K562 (cell line): ENCODE data around the gene MEGF10. TPM values are rescaled to one million over a fixed set of nuclear protein-coding genes. Genes with fewer than 3 reads are reported as not detected.

Source experiments
- ATAC-seq: fragments of 200-7000 bp; cut with Tn5 transposase; 3 replicates; pipeline ENCODE4 v1.9.1; 2020; ENCODE audit warnings: moderate library complexity
- BruUV-seq: library from RNA; stranded (reverse); fragments of 400-500 nt; replicated peaks from 2 replicates; lab custom pipeline; 2021; lab: Mats Ljungman, UMichigan
- CTCF ChIA-PET: fragments of 300-600 bp; formaldehyde crosslinking; extraction: SDS; loops from one replicate; lab custom pipeline; 2021; ENCODE audit warnings: low intra/inter-chr PET ratio; lab: Yijun Ruan, JAX
- POLR2A ChIA-PET: fragments of 300-600, 350-650 bp; sonication (Branson Sonifier 250); formaldehyde crosslinking; extraction: SDS; loops from one replicate; lab custom pipeline; 2021; ENCODE audit warnings: antibody characterized with exemption, inconsistent platforms; lab: Yijun Ruan, JAX
- DNase-seq, 4 experiments: peaks; one replicate each; pipeline versions ENCODE4 v3.0.0 to v3.0.0-alpha.2; 2011 to 2018; ENCODE audit warnings: low spot score in 3 of 4, mixed read lengths in 3 of 4; ENCODE audit errors: extremely low read depth in 1 of 4
- FAIRE-seq: peaks from 2 replicates; lab custom pipeline; 2011; peaks lifted over from hg19 to GRCh38; lab: Jason Lieb, UNC
- H2AFZ ChIP-seq: 2 replicates; pipeline ENCODE4 v1.6.0; 2011; ENCODE audit warnings: low read depth, low read length, control low read depth, inconsistent platforms
- H3K27ac ChIP-seq: fragments of 200-600 bp; 3 replicates; pipeline ENCODE4 v1.8.0; 2011; ENCODE audit warnings: low read depth, mild to moderate bottlenecking, control low read depth, inconsistent platforms, low read length, moderate library complexity, mixed read lengths; ENCODE audit errors: extremely low read depth
- H3K27me3 ChIP-seq, 2 experiments: fragments of 300-600 bp in 1 of 2; 2 replicates in 1 of 2; 3 replicates in 1 of 2; pipeline versions ENCODE4 v1.6.0 to v1.8.0; 2011; ENCODE audit warnings: inconsistent platforms in 2 of 2, low read length in 2 of 2, mild to moderate bottlenecking in 1 of 2, mixed read lengths in 1 of 2, moderate library complexity in 1 of 2; ENCODE audit not compliant: control insufficient read depth in 2 of 2, insufficient read depth in 2 of 2
- H3K36me3 ChIP-seq: fragments of 300-600 bp; 3 replicates; pipeline ENCODE4 v1.8.0; 2011; ENCODE audit warnings: mild to moderate bottlenecking, low read length, inconsistent platforms; ENCODE audit not compliant: control insufficient read depth, insufficient read depth
- H3K4me1 ChIP-seq, 2 experiments: fragments of 200-600 bp in 1 of 2; replicated peaks in 1 of 2; 2 replicates in 1 of 2; 3 replicates in 1 of 2; pipeline versions ENCODE4 v1.5.1 to v1.8.0; 2011; ENCODE audit warnings: inconsistent platforms in 2 of 2, low read length in 2 of 2, mild to moderate bottlenecking in 1 of 2, mixed read lengths in 1 of 2, moderate library complexity in 1 of 2; ENCODE audit not compliant: control insufficient read depth in 2 of 2, insufficient read depth in 2 of 2
- H3K4me2 ChIP-seq: 2 replicates; pipeline ENCODE4 v1.6.1; 2011; ENCODE audit warnings: low read length, control low read depth, inconsistent platforms, mixed read lengths; ENCODE audit not compliant: insufficient read depth
- H3K4me3 ChIP-seq: fragments of 200-600 bp; sonication (generic), shearing (Covaris generic); 2 replicates; pipeline ENCODE4 v1.5.1; 2016; ENCODE audit warnings: control low read depth, inconsistent platforms
- H3K79me2 ChIP-seq: fragments of 200-600 bp; 3 replicates; pipeline ENCODE4 v1.8.0; 2011; ENCODE audit warnings: low read length, inconsistent platforms; ENCODE audit not compliant: control insufficient read depth, insufficient read depth
- H3K9ac ChIP-seq, 2 experiments: 2 replicates each; pipeline versions ENCODE4 v1.6.0 to v1.6.1; 2011; ENCODE audit warnings: low read depth in 2 of 2, low read length in 2 of 2, control low read depth in 1 of 2, inconsistent platforms in 1 of 2, mild to moderate bottlenecking in 1 of 2, mixed read lengths in 1 of 2; ENCODE audit not compliant: insufficient read depth in 1 of 2
- H3K9me1 ChIP-seq: one replicate; pipeline ENCODE4 v1.6.0; 2011; ENCODE audit warnings: inconsistent platforms, mild to moderate bottlenecking, low read length, moderate library complexity; ENCODE audit not compliant: control insufficient read depth, insufficient read depth
- H3K9me3 ChIP-seq: replicated peaks from 2 replicates; pipeline ENCODE4 v1.5.1; 2011; ENCODE audit warnings: low read depth, low read length, inconsistent platforms; ENCODE audit not compliant: control insufficient read depth, insufficient read depth
- H4K20me1 ChIP-seq: replicated peaks from 2 replicates; pipeline ENCODE4 v1.6.1; 2011; ENCODE audit warnings: low read length, inconsistent platforms, mixed read lengths; ENCODE audit not compliant: control insufficient read depth, insufficient read depth
- CBFA2T2 ChIP-seq: fragments of 450-650 bp; conservative IDR thresholded peaks from 2 replicates; pipeline ENCODE4 v1.6.1; 2017; ENCODE audit warnings: mild to moderate bottlenecking
- DNMT1 ChIP-seq: fragments of 450-650 bp; IDR thresholded peaks from 2 replicates; pipeline ENCODE4 v1.6.1; 2016; ENCODE audit warnings: antibody characterized with exemption, mild to moderate bottlenecking
- GABPB1 ChIP-seq: sonication (generic); formaldehyde crosslinking; IDR thresholded peaks from 2 replicates; pipeline ENCODE4 v1.8.0; 2022; ENCODE audit warnings: mild to moderate bottlenecking, missing genetic modification reagents
- ILF3 ChIP-seq: fragments of 450-650 bp; IDR thresholded peaks from 2 replicates; pipeline ENCODE4 v1.6.1; 2018; ENCODE audit warnings: antibody characterized with exemption, mild to moderate bottlenecking, moderate library complexity, borderline replicate concordance
- ILK ChIP-seq: fragments of 450-650 bp; IDR thresholded peaks from 2 replicates; pipeline ENCODE4 v1.6.1; 2016; ENCODE audit warnings: missing genetic modification characterization, low read depth, mild to moderate bottlenecking, missing compliant biosample characterization, moderate library complexity, borderline replicate concordance
- RFX7 ChIP-seq: fragments of 250-450 bp; sonication (Bioruptor Pico); IDR thresholded peaks from 2 replicates; pipeline ENCODE4 v1.5.1; 2021; ENCODE audit warnings: mild to moderate bottlenecking
- SAP30 ChIP-seq: fragments of 200-600 bp; sonication (generic); IDR thresholded peaks from 2 replicates; pipeline ENCODE4 v1.6.1; 2012; ENCODE audit warnings: borderline replicate concordance, low read depth, mild to moderate bottlenecking, moderate library complexity, low read length, control low read depth, inconsistent platforms; ENCODE audit not compliant: insufficient read depth, poor library complexity, severe bottlenecking
- SP1 ChIP-seq: sonication (generic); formaldehyde crosslinking; IDR thresholded peaks from 2 replicates; pipeline ENCODE4 v1.8.1; 2022; ENCODE audit warnings: mild to moderate bottlenecking, missing genetic modification reagents
- TAF9B ChIP-seq: fragments of 450-650 bp; IDR thresholded peaks from 2 replicates; pipeline ENCODE4 v1.6.1; 2018; ENCODE audit warnings: mild to moderate bottlenecking; ENCODE audit not compliant: partially characterized antibody
- TCFL5 ChIP-seq: fragments of 250-450 bp; sonication (Bioruptor Pico); conservative IDR thresholded peaks from 2 replicates; pipeline ENCODE4 v1.6.1; 2021; ENCODE audit warnings: mild to moderate bottlenecking, moderate library complexity, matching md5 sums
- TRIM25 ChIP-seq: fragments of 450-650 bp; IDR thresholded peaks from 2 replicates; pipeline ENCODE4 v1.7.0; 2016; ENCODE audit warnings: borderline replicate concordance
- ZKSCAN3 ChIP-seq: fragments of 250-450 bp; sonication (Bioruptor Pico); IDR thresholded peaks from 2 replicates; pipeline ENCODE4 v1.4.0; 2020
- ZNF584 ChIP-seq: fragments of 200-800 bp; sonication (Bioruptor generic); IDR thresholded peaks from 2 replicates; pipeline ENCODE4 v1.6.1; 2016; ENCODE audit warnings: low read depth, mild to moderate bottlenecking, missing genetic modification characterization, missing compliant biosample characterization
- ZNF695 ChIP-seq: fragments of 450-650 bp; formaldehyde crosslinking; IDR thresholded peaks from 2 replicates; pipeline ENCODE4 v1.4.0; 2020; ENCODE audit warnings: mild to moderate bottlenecking, moderate library complexity
- ZNF79 ChIP-seq: fragments of 250-450 bp; sonication (Bioruptor Pico); IDR thresholded peaks from 2 replicates; pipeline ENCODE4 v1.4.0; 2020; ENCODE audit warnings: low read depth, mild to moderate bottlenecking, moderate library complexity
- WGBS: fragments of 100-300 bp; shearing (Covaris generic); methylation state at CpG from one replicate; pipeline ENCODE4 v1.1.6; 2016; ENCODE audit warnings: low coverage, mixed read lengths; ENCODE audit not compliant: insufficient coverage; ENCODE audit errors: missing lambda C conversion rate; 5-methylcytosine and 5-hydroxymethylcytosine counted together
- in situ Hi-C: fragments of 300-500 bp; cut with MboI; formaldehyde crosslinking; loops from 4 replicates; pipeline ENCODE4 v1.15.0; 2018; ENCODE audit warnings: inconsistent platforms, mixed read lengths
- intact Hi-C: fragments of 100-400 bp; cut with micrococcal nuclease; formaldehyde crosslinking; loops from 2 replicates; pipeline ENCODE4 v1.14.2; 2022
- polyA plus RNA-seq, 8 experiments: library from polyadenylated mRNA; depleted of rRNA in 4 of 8; stranded (reverse) in 5 of 8; unstranded in 3 of 8; fragments of >200 nt; fragmentation: Nextera tagmentation in 2 of 8; fragmentation: Illumina TruSeq in 1 of 8; extraction: Ambion mirVana in 2 of 8; extraction: Trizol in 1 of 8; gene quantifications; 2 replicates each; pipeline versions ENCODE4 v1.2.1 to v1.2.3, GENCODE V29; 2011 to 2014; ENCODE audit warnings: inconsistent platforms in 1 of 8, missing spikeins in 1 of 8
- total RNA-seq, 7 experiments: library from RNA; depleted of rRNA in 6 of 7; stranded (reverse); fragments of >200 nt in 6 of 7; fragmentation: Illumina TruSeq in 2 of 7; extraction: Trizol in 2 of 7; gene quantifications; 2 replicates each; pipeline versions ENCODE4 v1.2.1 to v1.2.3, GENCODE V29; 2011 to 2021; ENCODE audit warnings: low replicate concordance in 1 of 7
- TF ChIP-seq, protein P1 (sequence below): fragments of 250-450 bp; sonication (Bioruptor Pico); IDR thresholded peaks from 2 replicates; pipeline ENCODE4 v1.8.0; 2022; ENCODE audit warnings: moderate library complexity, mild to moderate bottlenecking, inconsistent platforms

MEGF10 gene
- total and polyA plus RNA-seq, 9 of the 15 experiments (the other 6 are each of a cell fraction or from before 2014, with no cell fraction given) = 0.07 TPM; not detected in 8

DNA sequence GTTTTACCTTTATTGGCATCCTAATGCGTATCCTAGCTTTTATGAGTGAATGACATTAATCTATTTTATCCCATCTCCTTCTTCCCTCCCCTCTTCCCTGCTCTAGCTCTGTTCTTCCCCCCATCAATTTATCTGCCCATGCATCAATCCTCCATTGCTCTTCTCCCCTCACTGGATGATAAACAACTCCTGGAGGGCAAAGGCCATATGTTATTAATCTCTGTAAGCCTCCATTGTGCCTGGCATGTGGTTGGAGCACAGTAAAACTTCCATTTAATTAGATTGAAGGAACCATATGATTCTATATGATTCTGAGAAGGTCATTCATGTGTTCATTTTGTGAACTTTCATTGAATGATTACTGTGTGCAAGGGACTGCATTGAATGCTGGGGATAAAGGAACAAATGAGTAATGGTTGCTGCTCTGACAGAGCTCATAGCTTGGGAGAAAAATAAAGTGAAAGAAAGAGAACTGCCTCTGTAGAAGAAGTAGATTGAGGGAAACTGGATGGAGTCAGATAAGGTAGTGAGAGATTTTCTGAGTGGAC is 85.0 kb downstream of the MEGF10 start:
- no peaks in the 10 kb centered on the region for H3K9me3 ChIP-seq
- H3K79me2 ChIP-seq = no peaks in the 10 kb centered on the region
- TF ChIP-seq ZNF695 (CRISPR knock-in tag) = no peak
- TF ChIP-seq ILF3 = no peak
- no peak for TF ChIP-seq CBFA2T2
- TF ChIP-seq SAP30 = no peak
- TF ChIP-seq DNMT1 = no peak
- no peak for TF ChIP-seq TCFL5 (CRISPR knock-in tag)
- no peak for ATAC-seq
- no peaks in the 10 kb centered on the region for H3K9me1 ChIP-seq
- POLR2A ChIA-PET = no interaction called here
- no peak overlapping the region for H3K27ac ChIP-seq
- CTCF ChIA-PET = interaction anchor here (0.6 kb wide), 1 partner anchor 831 kb away, joined by 3 read pairs; no protein-coding TSS in a partner anchor
- WGBS = 0% methylated on average over 1 of the region's 1 CpG
- H3K4me1 ChIP-seq = no peaks in the 10 kb centered on the region
- 0 out of 5 replicates have a peak, but pooled peaks cover 0 to 3% of the 10 kb centered on the region in 2 experiments for H3K27me3 ChIP-seq
- intact Hi-C loops = no loop called here
- H3K4me3 ChIP-seq = no peak overlapping the region
- no peak for FAIRE-seq
- in situ Hi-C loops = no loop called here
- H4K20me1 ChIP-seq = no peaks in the 10 kb centered on the region
- no peak overlapping the region for H2AFZ ChIP-seq
- no peak for DNase-seq
- no peaks in the 10 kb centered on the region for H3K36me3 ChIP-seq
- no TSS peak for BruUV-seq
- no peak overlapping the region for H3K4me2 ChIP-seq
- no peak overlapping the region for H3K9ac ChIP-seq

DNA sequence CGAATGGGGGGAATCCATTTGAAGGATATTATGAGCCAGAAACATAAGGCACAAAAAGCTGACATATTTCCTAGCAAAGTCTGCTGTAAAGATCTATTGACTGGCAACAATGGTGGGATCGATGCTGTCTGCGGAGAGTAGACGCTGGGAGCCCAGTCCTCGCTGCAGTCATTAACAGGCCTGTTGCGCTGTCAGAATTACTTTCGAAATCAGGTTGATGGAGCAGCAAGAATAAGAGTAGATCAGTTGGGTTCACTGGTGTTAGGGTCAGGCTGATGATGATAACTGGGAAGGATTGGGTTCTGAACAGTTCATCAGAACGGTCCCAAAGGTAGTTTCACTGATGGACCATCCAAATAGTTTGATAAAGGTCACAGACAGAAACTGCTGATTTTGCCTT is 87.1 kb downstream of the MEGF10 start:
- no peaks in the 10 kb centered on the region for H3K9me3 ChIP-seq
- H2AFZ ChIP-seq = no peak overlapping the region
- H3K9me1 ChIP-seq = no peaks in the 10 kb centered on the region
- no peaks in the 10 kb centered on the region for H3K79me2 ChIP-seq
- H3K27me3 ChIP-seq = 0 out of 5 replicates have a peak, but pooled peaks cover 0 to 3% of the 10 kb centered on the region in 2 experiments
- H3K27ac ChIP-seq = no peak overlapping the region
- intact Hi-C loops = no loop called here
- no peaks in the 10 kb centered on the region for H3K36me3 ChIP-seq
- H3K9ac ChIP-seq = no peak overlapping the region
- ATAC-seq = no peak
- no peak overlapping the region for H3K4me2 ChIP-seq
- no peaks in the 10 kb centered on the region for H3K4me1 ChIP-seq
- H4K20me1 ChIP-seq = no peaks in the 10 kb centered on the region
- H3K4me3 ChIP-seq = no peak overlapping the region
- ChIA-PET CTCF (no interaction called here), POLR2A (interaction anchor here (0.6 kb wide), 1 partner anchor 261 kb away, joined by 3 read pairs; no protein-coding TSS in a partner anchor)
- BruUV-seq = no TSS peak
- DNase-seq = no peak
- FAIRE-seq = no peak
- WGBS = 1% methylated on average over 8 of the region's 8 CpGs
- in situ Hi-C loops = no loop called here
- TF ChIP-seq ZNF584 (CRISPR knock-in tag) (no peak), GABPB1 (no peak), RFX7 (CRISPR knock-in tag) (no peak), TAF9B (no peak), ZNF79 (CRISPR knock-in tag) (no peak), ZKSCAN3 (CRISPR knock-in tag) (no peak), ILK (tag) (no peak), TRIM25 (no peak), SP1 (no peak)
- TF ChIP-seq, protein P1, sequence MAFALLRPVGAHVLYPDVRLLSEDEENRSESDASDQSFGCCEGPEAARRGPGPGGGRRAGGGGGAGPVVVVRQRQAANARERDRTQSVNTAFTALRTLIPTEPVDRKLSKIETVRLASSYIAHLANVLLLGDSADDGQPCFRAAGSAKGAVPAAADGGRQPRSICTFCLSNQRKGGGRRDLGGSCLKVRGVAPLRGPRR (CRISPR knock-in tag) = no peak
